Ramos (cell line): ENCODE data around the gene GPR137B.

Source experiments
- in situ Hi-C: fragments of 300-500 bp; cut with MboI; formaldehyde crosslinking; loops from one replicate; pipeline ENCODE4 v1.14.3; 2022; ENCODE audit warnings: low sequenced_read_pairs; ENCODE audit not compliant: unreplicated experiment

Gene GPR137B

GRCh38 chr1:236141447-236142252 is 689 bp upstream of the GPR137B start:
- in situ Hi-C loops: no loop called here

GRCh38 chr1:236143104-236143948 is 987 bp downstream of the GPR137B start:
- in situ Hi-C loops: no loop called here

DNA sequence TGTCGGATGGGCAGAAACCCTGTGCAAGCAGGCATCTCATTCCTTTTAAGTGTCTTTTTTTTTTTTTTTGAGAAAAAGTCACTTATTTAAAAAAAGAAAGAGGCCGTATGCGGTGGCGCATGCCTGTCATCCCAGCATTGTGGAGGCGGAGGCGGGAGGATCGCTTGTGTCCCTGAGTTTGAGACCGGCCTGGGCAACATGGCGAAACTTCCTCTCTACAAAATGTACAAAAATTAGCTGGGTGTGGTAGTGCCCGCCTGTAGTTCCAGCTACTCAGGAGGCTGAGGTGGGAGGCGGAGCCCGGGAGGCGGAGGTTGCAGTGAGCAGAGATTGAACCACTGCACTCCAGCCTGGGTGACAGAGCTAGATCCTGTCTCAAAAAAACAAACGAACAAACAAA is 1.7 kb downstream of the GPR137B start:
- in situ Hi-C loops: no loop called here

GRCh38 chr1:236144446-236145150 is 2.3 kb downstream of the GPR137B start:
- in situ Hi-C loops: no loop called here

DNA sequence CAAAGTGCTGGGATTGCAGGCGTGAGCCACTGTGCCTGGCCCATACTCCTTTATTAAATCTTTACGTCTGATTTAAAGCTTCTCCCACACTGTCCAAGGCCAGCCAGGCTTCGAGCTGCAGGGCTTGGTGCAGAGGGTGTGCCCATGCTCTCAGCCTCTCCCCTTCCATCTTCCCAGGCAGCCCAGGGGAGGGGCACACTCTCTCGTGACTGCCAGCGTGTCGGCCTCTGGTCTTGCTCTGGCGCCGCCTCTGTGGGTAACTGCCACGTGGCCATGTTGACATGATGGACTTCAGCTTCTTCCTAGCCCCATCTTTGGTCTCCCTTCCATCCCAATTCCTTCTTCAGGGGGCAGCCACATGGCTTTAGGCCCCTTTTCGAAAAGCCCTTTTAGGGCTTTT is 4.7 kb downstream of the GPR137B start:
- in situ Hi-C loops: no loop called here

GRCh38 chr1:236147521-236148469 is 5.5 kb downstream of the GPR137B start:
- in situ Hi-C loops: no loop called here

DNA sequence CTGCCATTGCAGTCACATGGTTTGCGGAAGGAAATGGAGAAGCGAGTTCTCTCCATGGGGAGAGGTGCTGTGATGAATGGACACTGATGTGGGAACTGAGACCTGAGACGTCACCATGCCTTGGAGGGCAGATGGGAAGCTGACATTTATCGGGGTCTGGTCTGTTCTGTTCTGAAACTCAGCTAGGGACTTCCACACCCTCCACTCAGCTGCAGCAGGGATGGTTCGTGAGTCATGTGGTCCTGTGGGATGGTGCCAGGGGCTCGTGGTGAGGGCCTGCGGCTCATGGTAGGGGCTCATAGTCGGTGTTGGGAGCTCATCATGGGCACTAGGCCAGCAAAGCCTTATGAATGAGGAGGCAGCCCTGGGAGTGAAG is 6.1 kb downstream of the GPR137B start:
- in situ Hi-C loops: no loop called here

DNA sequence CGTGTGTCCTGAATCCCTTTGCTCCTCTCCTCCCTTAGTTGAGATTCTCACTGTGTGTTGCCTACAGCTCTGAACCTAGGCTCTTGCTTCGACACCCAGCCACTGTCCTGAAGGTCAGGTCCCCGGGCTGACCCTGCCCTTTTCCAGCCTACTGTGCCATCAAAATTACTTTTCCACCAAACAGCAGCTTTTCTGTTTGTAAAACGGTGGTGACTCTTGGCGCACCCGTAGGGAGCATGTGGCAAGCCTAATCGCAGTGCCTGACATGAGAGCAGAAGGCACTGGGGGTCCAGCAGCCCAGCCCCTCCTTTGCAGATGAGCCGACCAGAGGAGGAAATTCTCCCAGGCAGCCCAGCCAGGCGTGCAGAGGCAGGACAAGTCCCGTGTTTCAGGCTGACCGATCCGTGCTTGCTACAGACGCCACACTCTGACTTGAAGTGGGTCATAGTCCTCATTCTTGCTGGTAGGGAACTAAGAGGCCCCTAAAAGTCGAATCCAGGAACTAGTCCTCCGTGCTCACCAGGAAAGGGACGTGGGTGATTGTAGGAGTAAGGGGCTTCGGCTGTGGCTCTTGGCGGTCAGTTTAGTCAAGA is 6.8 kb downstream of the GPR137B start:
- in situ Hi-C loops: no loop called here

DNA sequence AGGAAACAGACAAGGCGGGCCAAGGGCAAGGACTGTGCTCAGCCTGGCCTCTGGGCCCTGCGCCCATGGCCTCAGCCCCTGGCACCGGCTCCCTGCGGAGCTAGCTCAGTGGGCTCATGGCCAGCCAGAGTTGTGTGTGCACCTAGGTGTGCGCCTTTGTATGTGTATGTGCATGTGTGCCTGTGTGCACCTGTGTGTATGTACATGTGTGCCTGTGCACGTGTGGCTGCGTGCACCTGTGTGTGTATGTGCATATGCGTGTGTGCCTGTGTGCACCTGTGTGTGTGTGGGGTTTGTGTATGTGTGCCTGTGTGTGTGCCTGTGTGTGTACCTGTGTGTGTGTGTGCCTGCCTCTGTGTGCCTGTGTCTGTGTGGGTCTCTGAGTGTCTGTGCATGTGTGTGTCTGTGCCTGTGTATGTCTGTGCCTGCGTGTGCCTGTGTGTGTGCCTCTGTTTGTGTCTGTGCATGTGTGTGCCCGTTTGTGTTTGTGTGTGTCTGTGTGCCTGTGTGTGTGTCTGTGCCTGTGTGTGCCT is 7.4 kb downstream of the GPR137B start:
- in situ Hi-C loops: no loop called here

- in situ Hi-C loops: no loop called here
These were observed 8.1 kb downstream of the GPR137B start for GRCh38 chr1:236150311-236150955.

DNA sequence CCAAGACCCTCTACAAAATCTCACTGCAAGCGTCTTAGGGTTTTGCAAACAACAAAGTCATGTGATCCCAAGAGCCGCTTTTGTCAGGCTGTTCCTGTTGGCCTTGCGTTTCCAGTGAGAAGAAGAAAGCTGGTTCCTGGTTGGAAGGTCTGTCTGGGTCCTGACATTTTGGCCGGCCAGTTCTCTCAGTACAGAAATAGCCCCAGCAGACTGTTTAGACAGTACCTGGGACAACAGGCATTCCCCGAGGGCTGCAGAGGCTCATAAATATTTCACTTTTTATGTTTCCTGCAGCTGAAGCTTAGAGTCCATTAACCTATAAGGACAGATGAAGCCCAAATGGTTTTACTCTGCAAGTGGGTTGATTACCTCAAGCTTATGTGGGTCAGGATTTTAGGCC is 8.6 kb downstream of the GPR137B start:
- in situ Hi-C loops: no loop called here

GRCh38 chr1:236151739-236152424 is 9.5 kb downstream of the GPR137B start:
- in situ Hi-C loops: no loop called here

DNA sequence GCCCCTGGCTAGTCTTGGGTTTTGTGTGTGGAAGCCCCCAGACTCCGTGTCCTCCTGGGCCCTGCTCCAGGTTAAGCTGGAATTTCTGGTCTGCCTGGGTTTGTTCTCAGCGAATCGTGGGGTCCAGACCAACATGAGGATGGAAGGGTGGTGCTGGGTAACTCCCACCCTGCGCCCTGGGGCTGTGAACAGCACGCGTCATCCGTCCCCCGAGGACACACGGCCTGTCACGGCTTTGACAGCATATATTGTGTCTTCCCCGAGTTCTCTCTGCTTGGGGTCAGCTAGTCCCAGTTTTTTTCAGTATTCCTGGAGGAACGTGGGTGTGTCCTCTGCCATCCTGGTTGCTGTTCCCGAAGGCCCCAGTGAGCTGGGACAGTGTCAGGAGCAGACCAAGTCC is 11.8 kb downstream of the GPR137B start:
- in situ Hi-C loops: no loop called here

DNA sequence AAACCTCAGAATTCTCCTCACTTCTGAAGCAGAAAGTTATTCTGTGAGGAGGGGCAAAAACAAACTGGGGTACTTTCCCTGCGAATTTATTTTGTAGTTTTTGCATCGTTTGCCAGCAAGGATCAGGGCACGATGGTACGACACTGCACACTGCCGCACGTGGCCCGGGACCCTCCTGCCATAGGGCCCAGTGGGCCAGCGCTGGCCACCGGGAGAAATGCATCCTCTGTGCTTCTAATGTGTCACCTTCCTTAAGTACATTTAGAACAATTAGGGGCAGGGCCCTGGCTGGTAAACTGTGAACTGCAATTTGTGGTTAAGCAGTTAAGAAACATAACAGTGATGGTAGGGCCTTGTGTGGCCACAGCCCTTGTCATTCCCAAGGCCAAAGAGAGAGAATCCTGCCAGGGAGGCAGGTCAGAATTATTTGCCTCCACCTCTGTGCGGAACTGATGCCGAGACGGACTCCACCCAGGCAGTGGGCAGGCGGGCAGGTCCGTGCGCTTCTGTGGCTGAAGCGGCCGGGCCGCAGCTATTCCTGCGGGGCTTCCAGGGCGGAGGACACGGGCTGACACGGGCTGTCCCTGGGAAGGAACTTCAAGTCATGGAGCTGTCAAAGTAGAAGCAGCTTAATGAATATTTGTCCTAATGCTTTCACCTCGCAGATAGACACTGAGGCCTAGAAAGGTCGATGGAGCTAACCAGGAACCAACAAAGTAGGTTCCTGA is 12.5 kb downstream of the GPR137B start:
- in situ Hi-C loops: no loop called here

GRCh38 chr1:236155399-236155767 is 13.0 kb downstream of the GPR137B start:
- in situ Hi-C loops: no loop called here

GRCh38 chr1:236155841-236156503 is 13.6 kb downstream of the GPR137B start:
- in situ Hi-C loops: no loop called here
